NAMALWA (cell line): Measurements from ENCODE around the gene ACADSB.
A peak's percentile ranks its signal among the peaks of the same experiment; 100 is the strongest.

Experiments used
- DNase-seq: peaks from one replicate; pipeline ENCODE4 v3.0.0-alpha.2; 2015; ENCODE audit warnings: low spot score

The ACADSB gene

GRCh38 chr10:123042708-123043408 is 34.1 kb downstream of the ACADSB start:
- no peak for DNase-seq

GRCh38 chr10:123043409-123043925 is 34.7 kb downstream of the ACADSB start:
- peak; percentile 84 for DNase-seq

GRCh38 chr10:123044391-123044790 is 35.6 kb downstream of the ACADSB start:
- peak; percentile 8 for DNase-seq

- DNase-seq = no peak
Observed at GRCh38 chr10:123045961-123046731, 37.3 kb downstream of the ACADSB start.

GRCh38 chr10:123057968-123058367 is 49.2 kb downstream of the ACADSB start:
- no peak for DNase-seq

GRCh38 chr10:123061865-123062264 is 53.1 kb downstream of the ACADSB start:
- no peak for DNase-seq

GRCh38 chr10:123062726-123063125 is 53.9 kb downstream of the ACADSB start:
- no peak for DNase-seq

- no peak for DNase-seq
Observed at GRCh38 chr10:123068087-123068853, 59.5 kb downstream of the ACADSB start.

- DNase-seq = no peak
Observed at GRCh38 chr10:123069246-123069986, 60.6 kb downstream of the ACADSB start.

GRCh38 chr10:123073187-123073586 is 64.4 kb downstream of the ACADSB start:
- DNase-seq = no peak

- no peak for DNase-seq
Observed at GRCh38 chr10:123074215-123074614, 65.4 kb downstream of the ACADSB start.

- no peak for DNase-seq
Observed at GRCh38 chr10:123081896-123082295, 73.1 kb downstream of the ACADSB start.

- no peak for DNase-seq
Observed at GRCh38 chr10:123083811-123084210, 75.0 kb downstream of the ACADSB start.

GRCh38 chr10:123086281-123086680 is 77.5 kb downstream of the ACADSB start:
- DNase-seq = no peak

GRCh38 chr10:123087348-123087747 is 78.5 kb downstream of the ACADSB start:
- DNase-seq = no peak

- DNase-seq = no peak
Observed at GRCh38 chr10:123087786-123088185, 79.0 kb downstream of the ACADSB start.

GRCh38 chr10:123092635-123093414 is 84.0 kb downstream of the ACADSB start:
- DNase-seq = no peak

GRCh38 chr10:123093489-123093888 is 84.7 kb downstream of the ACADSB start:
- DNase-seq = no peak

GRCh38 chr10:123096452-123096851 is 87.6 kb downstream of the ACADSB start:
- DNase-seq = no peak

- DNase-seq = no peak
Observed at GRCh38 chr10:123097039-123097438, 88.2 kb downstream of the ACADSB start.
